ENCODE results near the gene PTRH1. TPM values are rescaled to one million over a fixed set of nuclear protein-coding genes. Genes with fewer than 3 reads are reported as not detected.

Gene PTRH1
- total RNA-seq, 2 donors from 2014 or later: 23.6 to 64.9 TPM

DNA sequence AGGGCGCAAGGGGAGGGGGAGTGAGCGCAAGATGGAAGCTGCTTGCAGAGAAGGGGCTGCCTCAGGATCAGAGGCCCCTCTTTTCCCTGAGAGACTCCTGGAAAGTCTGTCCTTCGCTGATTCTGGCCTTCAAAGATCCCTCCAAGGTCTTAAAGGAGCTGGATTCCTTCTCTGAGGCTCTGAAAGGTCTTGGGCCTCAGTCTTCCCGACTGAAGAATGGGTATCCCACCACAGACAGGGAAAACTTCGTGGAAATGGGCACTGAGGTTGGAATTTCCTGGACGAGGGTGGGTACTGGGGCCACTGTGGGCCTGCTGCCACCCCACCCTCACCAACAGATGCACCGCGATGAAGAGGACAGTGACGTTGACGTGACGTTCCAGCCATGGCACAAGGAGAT, 3.1 kb downstream of the PTRH1 start:
- intact Hi-C loops (cut with DNase I): no loop called here
- WGBS, 2 donors: 88 to 93% methylated on average over 5 to 11 of the region's 11 CpGs
- TF ChIP-seq, protein P1, sequence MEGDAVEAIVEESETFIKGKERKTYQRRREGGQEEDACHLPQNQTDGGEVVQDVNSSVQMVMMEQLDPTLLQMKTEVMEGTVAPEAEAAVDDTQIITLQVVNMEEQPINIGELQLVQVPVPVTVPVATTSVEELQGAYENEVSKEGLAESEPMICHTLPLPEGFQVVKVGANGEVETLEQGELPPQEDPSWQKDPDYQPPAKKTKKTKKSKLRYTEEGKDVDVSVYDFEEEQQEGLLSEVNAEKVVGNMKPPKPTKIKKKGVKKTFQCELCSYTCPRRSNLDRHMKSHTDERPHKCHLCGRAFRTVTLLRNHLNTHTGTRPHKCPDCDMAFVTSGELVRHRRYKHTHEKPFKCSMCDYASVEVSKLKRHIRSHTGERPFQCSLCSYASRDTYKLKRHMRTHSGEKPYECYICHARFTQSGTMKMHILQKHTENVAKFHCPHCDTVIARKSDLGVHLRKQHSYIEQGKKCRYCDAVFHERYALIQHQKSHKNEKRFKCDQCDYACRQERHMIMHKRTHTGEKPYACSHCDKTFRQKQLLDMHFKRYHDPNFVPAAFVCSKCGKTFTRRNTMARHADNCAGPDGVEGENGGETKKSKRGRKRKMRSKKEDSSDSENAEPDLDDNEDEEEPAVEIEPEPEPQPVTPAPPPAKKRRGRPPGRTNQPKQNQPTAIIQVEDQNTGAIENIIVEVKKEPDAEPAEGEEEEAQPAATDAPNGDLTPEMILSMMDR (IDR thresholded peaks at IDR 0.05): no peak
- TF ChIP-seq POLR2A (IDR thresholded peaks at IDR 0.05): no peak

GRCh38 chr9:127711831-127712274, 3.6 kb downstream of the PTRH1 start:
- no peak for DNase-seq
- H3K4me3 ChIP-seq: no peak overlapping the region
- no peak for ATAC-seq
- no peaks in the 10 kb centered on the region for H3K27me3 ChIP-seq
- TF ChIP-seq POLR2A (IDR thresholded peaks at IDR 0.05): no peak
- TF ChIP-seq, protein P1 (IDR thresholded peaks at IDR 0.05): no peak
- 84 to 100% methylated on average over 1 to 10 of the region's 11 CpGs for WGBS, 2 donors
- H3K9me3 ChIP-seq: no peaks in the 10 kb centered on the region
- intact Hi-C loops (cut with DNase I): no loop called here
- H3K27ac ChIP-seq: no peak overlapping the region
- no peaks in the 10 kb centered on the region for H3K36me3 ChIP-seq (replicated peaks in 1 of 2; ENCODE audit: insufficient read depth in 1 of 2, low read depth in 2 of 2)
- H3K4me1 ChIP-seq: peaks cover 19% of the 10 kb centered on the region

More for the DNA sequence above, 3.1 kb downstream of the PTRH1 start:
- H3K27ac ChIP-seq: no peak overlapping the region
- H3K36me3 ChIP-seq (replicated peaks in 1 of 2; ENCODE audit: insufficient read depth in 1 of 2, low read depth in 2 of 2): no peaks in the 10 kb centered on the region
- peaks cover 17% of the 10 kb centered on the region for H3K4me1 ChIP-seq
- ATAC-seq (no peak), DNase-seq (no peak)
- no peak overlapping the region for H3K4me3 ChIP-seq
- no peaks in the 10 kb centered on the region for H3K9me3 ChIP-seq
- H3K27me3 ChIP-seq: no peaks in the 10 kb centered on the region

GRCh38 chr9:127711226-127711701, 4.2 kb downstream of the PTRH1 start:
- Histone ChIP-seq H3K4me3 (no peak overlapping the region), H3K9me3 (no peaks in the 10 kb centered on the region), H3K27ac (no peak overlapping the region), H3K36me3 (replicated peaks in 1 of 2; ENCODE audit: insufficient read depth in 1 of 2, low read depth in 2 of 2) (no peaks in the 10 kb centered on the region), H3K27me3 (no peaks in the 10 kb centered on the region), H3K4me1 (peaks cover 23% of the 10 kb centered on the region)
- TF ChIP-seq, protein P1 (IDR thresholded peaks at IDR 0.05): no peak
- no peak for TF ChIP-seq POLR2A (IDR thresholded peaks at IDR 0.05)
- DNase-seq (no peak), ATAC-seq (no peak)
- WGBS, 2 donors: 68 to 100% methylated on average over 1 to 9 of the region's 9 CpGs
- intact Hi-C loops (cut with DNase I): no loop called here

- H3K4me1 ChIP-seq: peaks cover 29% of the 10 kb centered on the region
- no peak overlapping the region for H3K4me3 ChIP-seq
- TF ChIP-seq, protein P1 (IDR thresholded peaks at IDR 0.05): no peak
- no peak for TF ChIP-seq POLR2A (IDR thresholded peaks at IDR 0.05)
- no peaks in the 10 kb centered on the region for H3K36me3 ChIP-seq (replicated peaks in 1 of 2; ENCODE audit: insufficient read depth in 1 of 2, low read depth in 2 of 2)
- intact Hi-C loops (cut with DNase I): no loop called here
- no peak overlapping the region for H3K27ac ChIP-seq
- WGBS, 2 donors: 90 to 96% methylated on average over 10 of the region's 10 CpGs
- H3K27me3 ChIP-seq: no peaks in the 10 kb centered on the region
- ATAC-seq (no peak), DNase-seq (no peak)
- H3K9me3 ChIP-seq: no peaks in the 10 kb centered on the region
These were observed 5.2 kb downstream of the PTRH1 start for GRCh38 chr9:127710204-127710783.

Data from body of pancreas (tissue), 4 donors.